ENCODE results near the gene TTLL4.

Gene TTLL4

DNA sequence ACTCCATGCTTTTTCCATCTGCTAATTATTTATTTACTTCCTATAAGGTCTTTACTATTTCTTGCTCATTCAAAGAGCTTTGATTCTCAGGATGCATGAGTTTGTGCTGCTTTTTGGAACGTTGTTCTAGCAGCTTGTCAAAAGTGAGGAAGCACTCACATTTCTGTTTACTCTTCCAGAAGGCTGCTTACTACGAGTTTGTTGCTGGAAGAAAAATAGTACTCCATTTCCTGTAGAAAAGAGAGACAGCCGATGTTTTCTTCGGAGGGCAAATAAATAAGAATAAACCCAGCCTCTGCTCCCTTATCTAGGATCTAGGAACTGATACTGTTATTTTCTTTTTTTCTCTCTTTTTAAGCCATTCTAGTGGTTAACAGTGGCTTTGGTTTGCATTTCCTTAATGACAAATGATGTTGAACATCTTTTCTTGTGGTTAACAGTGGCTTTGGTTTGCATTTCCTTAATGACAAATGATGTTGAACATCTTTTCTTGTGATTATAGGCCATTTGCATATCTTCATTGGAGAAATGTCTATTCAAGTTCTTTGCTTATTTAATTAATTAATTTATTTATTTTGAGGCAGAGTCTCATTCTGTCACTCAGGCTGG, 91.9 kb downstream of the TTLL4 start:
- Mint-ChIP-seq H3K27me3 (ENCODE audit: low read depth) (peaks cover 49% of the 10 kb centered on the region), H3K4me1 (ENCODE audit: low read depth) (peaks cover 3% of the 10 kb centered on the region), H3K27ac (no peak overlapping the region), H3K4me3 (no peak overlapping the region), H3K36me3 (ENCODE audit: low read depth) (no peaks in the 10 kb centered on the region), H3K9me3 (peaks cover 14% of the 10 kb centered on the region)

- Mint-ChIP-seq H3K27me3 (ENCODE audit: low read depth) (peaks cover 34% of the 10 kb centered on the region), H3K4me1 (ENCODE audit: low read depth) (peaks cover 3% of the 10 kb centered on the region), H3K4me3 (no peak overlapping the region), H3K27ac (no peak overlapping the region), H3K9me3 (peaks cover 14% of the 10 kb centered on the region), H3K36me3 (ENCODE audit: low read depth) (no peaks in the 10 kb centered on the region)
Measured at GRCh38 chr2:218804817-218805216, 94.2 kb downstream of the TTLL4 start.

Data from T-helper 1 cell treated with Interleukin-12 subunit alpha and Interleukin-12 subunit beta and Interleukin-4 antibody, amounts not matched to agents 30 μg/mL and 1 μg/mL, for 36 hours (primary cell).